EH (cell line): ENCODE results near the gene EEF1A2.

Experiments used
- DNase-seq: peaks from one replicate; pipeline ENCODE4 v3.0.0-alpha.2; 2015; ENCODE audit warnings: low read depth

Gene EEF1A2

DNA sequence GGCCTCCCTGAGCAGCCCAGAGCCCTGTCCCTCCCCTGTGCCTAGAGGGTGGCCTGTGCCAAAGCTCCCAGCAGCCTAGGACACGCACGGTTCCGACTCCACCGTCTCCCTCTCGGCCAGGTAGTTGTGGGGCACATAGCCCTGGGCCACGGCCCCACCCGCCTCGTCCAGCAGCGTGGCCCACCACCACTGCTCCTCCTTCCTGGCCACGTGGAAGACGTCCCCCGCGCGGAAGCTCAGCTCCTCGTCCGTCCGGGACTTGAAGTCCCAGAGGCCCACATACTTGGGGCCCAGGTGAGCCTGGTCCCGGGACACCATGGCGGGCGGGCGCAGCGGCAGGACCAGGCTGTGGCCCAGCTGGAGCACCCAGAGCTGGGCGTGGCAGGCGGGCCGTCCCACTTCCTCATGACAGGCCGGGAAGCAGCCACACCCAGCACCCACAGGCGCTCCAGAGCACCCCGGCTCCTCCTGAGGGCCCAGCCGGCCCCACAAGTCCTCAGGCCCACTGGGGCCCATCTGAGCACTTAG, 38.2 kb upstream of the EEF1A2 start, which contains the start of gene PTK6:
Gene PTK6, minus strand, starts transcription at position 380 of the 528 bp plus-strand sequence. Its CDS starts 62 bp downstream, at position 318.
- DNase-seq: no peak

- DNase-seq: peak; percentile 28
These were observed 37.5 kb upstream of the EEF1A2 start for GRCh38 chr20:63536241-63536977.

DNA sequence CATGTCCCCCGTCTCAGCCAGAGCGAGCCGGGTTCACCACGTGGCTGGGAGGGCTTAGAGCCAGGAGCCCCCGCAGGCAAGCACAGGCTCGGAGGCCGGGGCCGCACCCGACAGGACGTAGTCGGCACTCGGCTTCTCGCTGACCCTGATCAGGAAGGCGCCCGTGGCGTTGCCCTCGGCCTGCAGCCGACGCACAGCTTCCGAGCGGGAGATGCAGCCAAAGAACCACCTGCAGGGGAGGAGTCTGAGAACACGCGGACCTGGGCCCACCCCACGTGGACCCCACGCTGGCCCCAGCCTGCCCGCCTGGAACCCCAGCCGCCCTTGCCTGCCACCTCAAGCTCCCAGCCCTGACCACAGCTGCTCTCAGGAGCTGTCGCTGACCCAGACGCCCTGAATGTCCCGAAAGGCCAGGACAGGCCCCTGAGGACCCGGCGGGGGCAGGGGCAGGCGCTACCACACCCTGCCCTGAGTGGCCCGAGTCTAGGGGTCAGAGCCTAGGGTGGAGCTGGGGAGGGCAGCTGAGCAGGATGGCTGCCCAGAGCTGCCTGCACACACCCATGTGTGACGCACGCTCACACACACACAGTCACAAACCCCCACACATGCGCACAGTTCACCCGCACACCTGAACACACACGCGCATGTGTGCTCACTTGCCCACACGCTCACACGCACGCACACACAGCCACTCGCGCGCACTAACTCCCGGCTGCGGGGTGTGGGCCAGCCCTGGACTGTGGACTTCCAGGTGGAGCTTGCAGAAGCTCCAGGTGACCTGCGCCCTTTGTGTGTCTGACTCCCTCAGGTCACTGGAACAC, 36.2 kb upstream of the EEF1A2 start:
- DNase-seq: no peak

DNA sequence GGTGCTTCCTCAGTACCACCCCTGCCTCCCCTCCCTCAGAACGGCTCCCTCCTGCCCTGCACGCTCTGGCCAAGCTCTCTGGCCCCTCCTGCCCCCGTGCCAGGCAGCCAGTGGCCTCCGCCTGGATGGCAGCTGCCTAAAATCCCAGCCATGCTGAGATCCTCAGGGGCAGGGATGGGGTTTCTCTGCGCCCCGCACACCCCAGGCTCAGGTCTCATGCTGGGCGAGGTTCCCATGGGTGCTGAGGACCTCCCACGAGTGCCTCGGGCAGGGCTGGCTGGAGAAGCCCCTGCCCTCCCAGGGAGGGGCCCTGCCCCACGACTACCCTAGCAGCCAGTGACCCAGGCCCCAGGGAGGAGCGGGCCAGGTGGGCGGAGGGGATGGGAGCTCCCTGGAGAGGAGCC, 35.5 kb upstream of the EEF1A2 start:
- no peak for DNase-seq

DNA sequence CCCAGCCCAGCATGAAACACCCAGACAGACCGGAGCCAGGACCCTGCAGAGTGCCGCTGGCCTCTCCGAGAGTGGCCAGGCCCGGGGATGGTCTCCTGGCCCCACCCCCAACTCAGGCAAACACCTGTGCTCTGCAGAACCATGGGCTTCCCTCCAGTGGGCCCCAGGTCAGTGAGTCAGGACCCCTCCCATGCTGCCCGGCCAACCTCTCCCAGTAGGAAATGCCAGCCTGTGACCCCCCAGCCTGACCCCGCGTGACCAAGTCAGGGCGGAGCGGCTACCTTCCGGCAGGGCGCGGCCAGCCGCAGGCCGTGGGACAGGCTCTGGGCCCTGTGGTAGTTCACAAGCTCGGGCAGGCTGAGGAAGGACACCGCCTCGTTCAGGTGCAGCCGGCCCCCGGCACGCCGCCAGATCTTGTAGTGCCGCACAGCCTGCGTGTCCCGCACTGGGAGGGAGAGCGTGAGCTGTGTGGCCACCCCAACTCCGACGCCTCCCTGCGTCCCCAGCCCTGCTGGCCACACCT, 35.0 kb upstream of the EEF1A2 start:
- DNase-seq: no peak

GRCh38 chr20:63533388-63533787, 34.5 kb upstream of the EEF1A2 start:
- DNase-seq: no peak

DNA sequence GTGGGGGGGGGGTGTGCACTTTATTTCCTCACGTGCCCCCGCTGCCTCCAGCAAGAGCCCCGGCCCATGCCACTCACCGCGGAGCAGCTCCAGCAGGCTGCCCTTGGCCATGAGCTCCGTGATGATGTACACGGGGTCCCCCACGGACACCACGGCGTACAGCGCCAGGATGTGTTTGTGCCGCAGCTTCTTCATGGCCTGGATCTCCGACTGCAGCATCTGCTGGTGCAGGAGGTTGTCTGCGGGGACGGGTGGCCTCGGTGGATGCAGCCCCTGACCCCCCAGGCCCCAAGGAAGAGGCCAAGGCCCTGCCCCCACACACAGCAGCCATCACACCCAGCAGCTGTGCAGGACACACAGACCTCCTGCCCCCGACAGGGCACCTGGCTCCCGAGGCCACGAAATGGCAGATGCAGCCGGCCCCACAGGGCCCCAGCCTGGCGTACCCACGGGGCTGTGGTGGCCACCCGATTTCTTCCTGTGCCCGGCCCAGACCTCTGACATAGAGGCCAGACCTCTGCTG, 33.6 kb upstream of the EEF1A2 start:
- no peak for DNase-seq

GRCh38 chr20:63531686-63532448, 33.0 kb upstream of the EEF1A2 start:
- DNase-seq: no peak

- no peak for DNase-seq
These were observed 31.9 kb upstream of the EEF1A2 start for GRCh38 chr20:63530788-63531160.

DNA sequence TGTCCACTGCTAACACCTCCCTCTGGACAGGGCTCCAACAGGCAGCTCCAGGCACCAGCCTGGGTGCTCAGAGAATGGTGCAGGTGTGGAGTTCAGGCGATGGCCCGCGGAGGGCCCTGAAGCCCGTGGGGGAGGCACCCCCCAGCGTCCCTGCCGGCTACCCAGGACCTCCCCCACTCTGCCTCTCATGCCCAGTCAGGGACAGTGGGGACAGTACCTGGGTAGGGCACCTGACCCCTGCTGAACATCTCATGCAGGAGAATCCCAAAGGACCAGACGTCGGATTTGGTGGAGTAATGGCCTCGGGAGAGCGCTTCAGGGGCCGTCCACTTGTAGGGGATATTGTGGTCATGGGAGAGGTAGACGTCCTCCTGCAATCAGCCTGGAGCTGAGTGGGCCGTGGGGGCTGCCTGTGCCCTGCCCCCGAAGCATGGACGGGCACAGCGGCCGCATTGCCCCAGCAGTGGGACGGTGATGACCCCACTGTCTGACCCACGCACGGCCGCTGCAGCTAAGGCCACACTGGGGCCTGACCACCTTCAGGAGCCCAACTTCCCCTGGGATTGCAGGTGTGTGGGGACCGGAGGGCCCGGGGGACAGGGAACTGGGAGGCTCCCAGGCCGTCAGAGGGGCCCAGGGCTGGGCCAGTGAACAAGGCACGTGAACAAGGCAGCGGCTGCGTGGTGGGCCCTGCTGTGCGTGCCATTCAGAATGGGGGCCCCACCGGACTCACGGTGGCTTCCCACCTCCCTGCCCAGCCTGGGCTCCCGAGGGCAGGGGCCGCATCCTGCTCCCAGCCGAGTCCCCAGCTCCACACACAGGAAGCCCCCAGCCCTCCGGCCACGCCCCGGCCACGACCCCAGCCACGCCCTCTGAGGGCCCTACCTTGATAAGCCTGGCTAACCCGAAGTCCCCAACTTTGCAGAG, 31.2 kb upstream of the EEF1A2 start:
- DNase-seq: no peak

GRCh38 chr20:63529180-63529860, 30.4 kb upstream of the EEF1A2 start:
- DNase-seq: no peak

- DNase-seq: no peak
These were observed 28.3 kb upstream of the EEF1A2 start for GRCh38 chr20:63527184-63527583.

DNA sequence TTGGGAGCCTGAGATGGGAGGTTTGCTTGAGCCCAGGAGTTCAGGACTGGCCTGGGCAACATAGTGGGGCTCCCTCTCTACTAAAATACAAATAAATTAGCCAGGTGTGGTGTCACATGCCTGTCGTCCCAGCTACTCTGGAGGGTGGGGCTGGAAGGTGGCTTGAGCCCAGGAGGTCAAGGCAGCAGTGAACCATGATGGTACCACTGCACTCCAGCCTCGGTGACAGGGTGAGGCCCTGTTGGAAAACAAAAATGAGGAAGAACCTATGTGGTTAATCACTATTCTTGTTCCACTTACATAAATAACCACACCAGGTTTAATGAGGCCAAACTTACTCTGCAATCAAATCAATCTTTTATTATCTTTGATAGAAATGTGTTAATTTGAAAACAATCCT, 27.1 kb upstream of the EEF1A2 start:
- DNase-seq: no peak

GRCh38 chr20:63525185-63525584, 26.3 kb upstream of the EEF1A2 start:
- no peak for DNase-seq

DNA sequence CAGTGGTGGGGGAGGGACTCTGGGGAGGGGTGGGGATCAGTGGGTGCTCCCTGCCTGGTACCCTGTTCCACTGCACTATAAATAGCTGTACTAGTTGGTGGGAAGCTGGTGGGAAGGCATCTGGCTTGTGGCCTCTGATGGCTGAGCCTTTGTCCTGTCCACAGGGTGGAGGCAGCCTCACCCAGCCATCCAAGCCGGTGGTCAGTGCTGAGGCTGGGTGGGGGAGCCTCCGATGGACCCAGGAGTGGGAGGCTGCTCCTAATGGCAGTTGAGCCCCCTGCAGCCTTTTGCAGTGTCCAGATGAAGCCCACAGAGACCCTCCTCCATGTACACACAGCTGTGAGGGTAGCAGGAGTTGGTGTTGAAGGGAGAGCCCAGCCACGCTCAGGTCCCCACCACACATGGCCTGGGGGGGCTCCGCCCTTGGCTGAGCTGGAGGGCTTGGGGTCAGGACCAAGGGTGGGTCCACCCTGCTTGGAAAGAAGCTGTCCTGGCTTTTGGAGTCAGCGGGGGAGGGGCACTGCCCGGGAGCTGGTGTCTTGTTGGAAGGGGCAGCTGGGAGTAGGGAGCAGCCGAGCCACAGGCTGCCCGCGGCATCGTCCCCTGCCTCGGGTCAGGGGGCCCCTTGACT, 24.2 kb upstream of the EEF1A2 start:
- no peak for DNase-seq

DNA sequence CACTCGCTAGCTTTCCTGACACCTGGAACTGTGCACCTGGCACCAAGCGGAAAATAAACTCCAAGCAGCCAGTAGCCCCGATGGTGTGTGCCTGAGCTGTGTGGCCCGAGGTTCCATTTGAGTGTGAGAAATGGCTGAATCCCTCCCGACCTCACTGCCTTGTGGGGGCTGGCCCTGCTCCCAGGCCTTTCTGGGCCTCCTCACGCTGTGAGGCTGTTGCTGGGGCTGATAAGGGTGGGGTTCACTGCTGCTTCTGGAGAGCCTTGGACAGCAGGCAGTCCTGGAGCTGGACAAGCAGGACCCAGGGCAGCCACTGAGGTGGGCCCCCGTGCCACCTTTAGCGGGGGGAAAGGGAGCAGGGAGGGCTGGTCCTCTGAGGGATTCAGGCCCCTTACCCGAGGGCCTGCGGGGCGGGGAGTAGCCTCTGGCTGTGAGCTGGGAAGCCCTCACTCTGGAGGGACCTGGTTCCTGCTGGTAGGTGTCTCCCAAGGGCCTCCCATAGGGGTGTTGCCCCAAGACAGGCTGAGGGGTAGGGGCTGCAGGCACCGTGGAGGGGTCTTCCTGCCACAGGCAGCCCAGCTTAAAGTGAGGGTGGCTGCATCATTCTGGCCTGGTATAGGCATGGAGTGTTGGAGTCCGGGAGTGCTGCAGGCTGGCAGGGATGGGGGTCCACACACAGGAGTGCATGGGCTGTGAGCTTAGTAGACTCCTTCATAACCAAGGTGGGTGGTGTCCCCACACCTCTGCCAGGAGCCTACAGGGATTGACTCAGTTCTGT, 23.4 kb upstream of the EEF1A2 start:
- DNase-seq: no peak

DNA sequence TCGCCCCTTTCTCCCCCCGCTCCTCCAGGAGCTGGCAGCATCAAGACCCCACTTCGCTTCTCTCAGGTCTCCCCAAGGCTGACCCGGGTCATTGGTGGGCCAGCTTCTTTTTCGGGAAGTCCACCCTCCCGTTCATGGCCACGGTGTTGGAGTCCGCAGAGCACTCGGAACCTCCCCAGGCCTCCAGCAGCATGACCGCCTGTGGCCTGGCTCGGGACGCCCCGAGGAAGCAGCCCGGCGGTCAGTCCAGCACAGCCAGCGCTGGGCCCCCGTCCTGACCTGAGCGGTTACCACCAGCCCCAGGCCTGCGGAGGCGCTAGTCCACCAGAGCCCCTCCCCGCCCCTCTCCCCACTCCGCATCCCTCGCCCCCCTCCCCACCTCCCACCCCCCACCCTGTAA, 22.7 kb upstream of the EEF1A2 start:
- DNase-seq: no peak

DNA sequence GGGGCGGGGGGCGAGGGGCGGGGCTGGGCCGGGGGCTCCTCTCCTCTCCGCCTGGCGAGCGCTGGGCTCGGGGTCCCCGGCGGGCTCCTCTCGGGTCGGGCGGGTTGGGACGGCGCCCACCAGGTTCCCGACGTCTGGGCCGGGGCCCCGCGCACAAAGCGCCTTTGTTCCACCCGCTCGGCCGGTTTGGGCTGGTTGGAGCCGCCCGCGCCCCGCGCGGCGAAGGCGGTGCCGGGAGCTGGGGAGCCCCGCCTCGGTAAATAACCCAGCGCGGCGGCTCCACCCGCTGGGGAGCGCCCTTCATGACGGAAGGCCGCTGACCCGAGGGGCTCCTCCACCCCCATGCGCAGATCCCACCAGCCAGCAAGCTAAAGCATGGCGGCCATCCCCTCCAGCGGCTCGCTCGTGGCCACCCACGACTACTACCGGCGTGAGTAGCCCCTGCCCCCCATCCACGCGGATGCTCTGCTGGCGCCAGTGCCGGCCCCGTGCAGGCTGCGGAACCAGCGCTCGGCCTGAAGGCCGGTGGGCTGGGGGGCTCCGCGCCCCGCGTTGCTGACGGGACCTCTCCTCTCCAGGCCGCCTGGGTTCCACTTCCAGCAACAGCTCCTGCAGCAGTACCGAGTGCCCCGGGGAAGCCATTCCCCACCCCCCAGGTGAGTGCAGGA, 22.2 kb upstream of the EEF1A2 start:
- DNase-seq: peak; percentile 60
